Measurements from ENCODE around the gene NOLC1. TPM values are rescaled to one million over a fixed set of nuclear protein-coding genes. Genes with fewer than 3 reads are reported as not detected.

NOLC1 gene
- polyA plus RNA-seq, 3 donors, result 10.0 to 32.1 (median 19.3) TPM

DNA sequence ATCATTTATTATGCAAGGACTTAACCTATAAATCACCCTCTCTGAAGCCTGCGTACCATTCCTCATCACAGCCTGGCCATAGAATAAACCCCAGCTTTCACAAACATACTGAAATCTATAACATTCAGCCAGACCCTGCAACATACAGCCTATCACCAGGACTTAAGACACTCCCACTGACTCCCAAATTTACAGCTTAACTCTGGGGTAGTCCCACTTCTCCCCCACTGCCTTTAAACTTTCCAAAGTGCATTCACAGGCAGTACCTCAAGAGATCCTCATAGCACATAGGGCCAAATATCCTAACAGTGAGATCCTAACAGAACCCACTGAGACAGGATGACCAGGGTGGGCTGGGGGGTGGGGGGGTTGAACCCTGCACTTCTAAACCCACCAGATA is 35.5 kb upstream of the NOLC1 start:
- H3K36me3 ChIP-seq (replicated peaks in 1 of 2; ENCODE audit: control insufficient read depth in 1 of 2, insufficient read depth in 2 of 2, low read length in 2 of 2), result peaks cover 0 to 4% of the 10 kb centered on the region in 2 donors
- peaks cover 0 to 2% (median 0%) of the 10 kb centered on the region in 7 donors for H3K9me3 Mint-ChIP-seq
- intact Hi-C loops (cut with micrococcal nuclease), result no loop called here
- no peak for TF ChIP-seq CTCF (IDR thresholded peaks at IDR 0.05)
- peak overlapping the region in 1 of 2 donors; percentile 13 for H3K4me3 Mint-ChIP-seq
- H3K9ac ChIP-seq (ENCODE audit: insufficient read depth, low read length, poor library complexity, severe bottlenecking), result no peak overlapping the region
- peaks cover 94% of the 10 kb centered on the region for H3K79me2 ChIP-seq (ENCODE audit: insufficient read depth, low read length)
- H3K4me1 ChIP-seq (ENCODE audit: control insufficient read depth in 1 of 2, insufficient read depth in 2 of 2, low read length in 2 of 2), result peaks cover 72 to 77% of the 10 kb centered on the region in 2 donors
- DNase-seq, result no peak
- H4K20me1 ChIP-seq (ENCODE audit: insufficient read depth, low read length), result peaks cover 59% of the 10 kb centered on the region
- peak overlapping the region in 6 of 7 donors; percentile 71 to 92 (median 78) for H3K27ac Mint-ChIP-seq
- H3K27me3 Mint-ChIP-seq (ENCODE audit: low read depth in 3 of 3), result peaks cover 0 to 1% (median under 1%) of the 10 kb centered on the region in 3 donors
- no peak overlapping the region for H2AFZ ChIP-seq (ENCODE audit: insufficient read depth, low read depth, low read length, poor library complexity, severe bottlenecking)
- 78% methylated on average over 1 of the region's 1 CpG for WGBS (ENCODE audit: insufficient coverage)
- no peaks in the 10 kb centered on the region for H3K27me3 ChIP-seq (ENCODE audit: control insufficient read depth in 2 of 2, insufficient read depth in 2 of 2, low read length in 2 of 2)
- H3K9me3 ChIP-seq (replicated peaks in 1 of 2; ENCODE audit: control insufficient read depth in 1 of 2, insufficient read depth in 1 of 2, low read length in 2 of 2), result no peaks in the 10 kb centered on the region
- H3K4me1 Mint-ChIP-seq, result peaks cover 69% of the 10 kb centered on the region
- H3K4me2 ChIP-seq (replicated peaks; ENCODE audit: extremely low read depth, low read length, poor library complexity, severe bottlenecking), result peak overlapping the region; percentile 89
- peak overlapping the region; percentile 43 to 94 for H3K27ac ChIP-seq (ENCODE audit: low read depth in 1 of 2, low read length in 2 of 2)
- peaks cover 2 to 4% of the 10 kb centered on the region in 2 donors for H3K36me3 Mint-ChIP-seq
- peak overlapping the region in 1 of 3 experiments; percentile 96 for H3K4me3 ChIP-seq (replicated peaks in 1 of 3; ENCODE audit: low read depth in 2 of 3, low read length in 3 of 3)

GRCh38 chr10:102117391-102118159 is 34.6 kb upstream of the NOLC1 start:
- DNase-seq, result peak in 1 of 3 donors; percentile 19
- Mint-ChIP-seq H3K4me3 (peak overlapping the region; percentile 83 to 93), H3K4me1 (peaks cover 72% of the 10 kb centered on the region), H3K27ac (peak overlapping the region; percentile 76 to 95 (median 87)), H3K9me3 (peaks cover 0 to 2% (median 0%) of the 10 kb centered on the region in 7 donors), H3K36me3 (peaks cover 0 to 4% of the 10 kb centered on the region in 2 donors), H3K27me3 (ENCODE audit: low read depth in 3 of 3) (peaks cover 0 to 6% (median 3%) of the 10 kb centered on the region in 3 donors)
- Histone ChIP-seq H3K27ac (ENCODE audit: low read depth in 1 of 2, low read length in 2 of 2) (peak overlapping the region; percentile 43 to 94), H3K4me1 (ENCODE audit: control insufficient read depth in 1 of 2, insufficient read depth in 2 of 2, low read length in 2 of 2) (peaks cover 72 to 78% of the 10 kb centered on the region in 2 donors), H3K4me3 (replicated peaks in 1 of 3; ENCODE audit: low read depth in 2 of 3, low read length in 3 of 3) (peak overlapping the region in 1 of 3 experiments; percentile 96), H4K20me1 (ENCODE audit: insufficient read depth, low read length) (peaks cover 50% of the 10 kb centered on the region), H2AFZ (ENCODE audit: insufficient read depth, low read depth, low read length, poor library complexity, severe bottlenecking) (no peak overlapping the region), H3K9ac (ENCODE audit: insufficient read depth, low read length, poor library complexity, severe bottlenecking) (peak overlapping the region; percentile 41), H3K36me3 (replicated peaks in 1 of 2; ENCODE audit: control insufficient read depth in 1 of 2, insufficient read depth in 2 of 2, low read length in 2 of 2) (no peaks in the 10 kb centered on the region), H3K27me3 (ENCODE audit: control insufficient read depth in 2 of 2, insufficient read depth in 2 of 2, low read length in 2 of 2) (no peaks in the 10 kb centered on the region), H3K4me2 (replicated peaks; ENCODE audit: extremely low read depth, low read length, poor library complexity, severe bottlenecking) (peak overlapping the region; percentile 89), H3K9me3 (replicated peaks in 1 of 2; ENCODE audit: control insufficient read depth in 1 of 2, insufficient read depth in 1 of 2, low read length in 2 of 2) (no peaks in the 10 kb centered on the region), H3K79me2 (ENCODE audit: insufficient read depth, low read length) (peaks cover 84% of the 10 kb centered on the region)
- WGBS (ENCODE audit: insufficient coverage), result 3% methylated on average over 10 of the region's 12 CpGs
- intact Hi-C loops (cut with micrococcal nuclease), result loop anchor here in 1 of 2 donors (2.0 kb wide), 1 partner anchor 15 kb away; the partner anchor contains the start of gene PPRC1
- TF ChIP-seq CTCF (IDR thresholded peaks at IDR 0.05), result no peak

Data from CD14-positive monocyte (primary cell).